Lower lobe of right lung (tissue), 2 donors: ENCODE results near the gene ARL6. TPM values are rescaled to one million over a fixed set of nuclear protein-coding genes. Genes with fewer than 3 reads are reported as not detected.

Experiments
- ATAC-seq, 2 donors: fragments of 200-7000 bp; cut with Tn5 transposase; one replicate each; pipeline ENCODE4 v1.9.1; 2020 to 2022; ENCODE audit warnings: mild to moderate bottlenecking in 2 of 2, moderate library complexity in 2 of 2
- DNase-seq: peaks from one replicate; pipeline ENCODE4 v3.0.0-alpha.2; 2020
- H3K27ac ChIP-seq: fragments of 200-600 bp; one replicate; pipeline ENCODE4 v1.8.0; 2022
- H3K27me3 ChIP-seq: fragments of 200-600 bp; one replicate; pipeline ENCODE4 v1.8.0; 2022; ENCODE audit warnings: low read depth
- H3K36me3 ChIP-seq: fragments of 200-600 bp; one replicate; pipeline ENCODE4 v1.8.0; 2022; ENCODE audit warnings: mild to moderate bottlenecking
- H3K4me1 ChIP-seq: fragments of 200-600 bp; one replicate; pipeline ENCODE4 v1.8.0; 2022
- H3K4me3 ChIP-seq: fragments of 200-600 bp; one replicate; pipeline ENCODE4 v1.8.0; 2022; ENCODE audit warnings: mild to moderate bottlenecking
- H3K9me3 ChIP-seq: fragments of 200-600 bp; one replicate; pipeline ENCODE4 v1.8.0; 2022
- intact Hi-C: fragments of 100-400 bp; cut with DNase I; formaldehyde crosslinking; loops from one replicate; pipeline ENCODE4 v1.11.0; 2022
- total RNA-seq: library from RNA; stranded (reverse); fragmentation: NEBNext Ultra II Directional; extraction: Animal tissue kit (Norgen Biotek cat#: 25700); gene quantifications from one replicate; pipeline ENCODE4 v1.2.1, GENCODE V29; 2021
- TF ChIP-seq, protein P1 (sequence below): fragments of 200-600 bp; IDR thresholded peaks from one replicate; pipeline ENCODE4 v1.8.0; 2022; ENCODE audit warnings: antibody characterized with exemption, mild to moderate bottlenecking
- donor health status: DM: no; HTN: yes; CAD: no; lungs with severe emphysema.

ARL6 gene
- total RNA-seq, 1 donor from 2014 or later = 14.0 TPM

DNA sequence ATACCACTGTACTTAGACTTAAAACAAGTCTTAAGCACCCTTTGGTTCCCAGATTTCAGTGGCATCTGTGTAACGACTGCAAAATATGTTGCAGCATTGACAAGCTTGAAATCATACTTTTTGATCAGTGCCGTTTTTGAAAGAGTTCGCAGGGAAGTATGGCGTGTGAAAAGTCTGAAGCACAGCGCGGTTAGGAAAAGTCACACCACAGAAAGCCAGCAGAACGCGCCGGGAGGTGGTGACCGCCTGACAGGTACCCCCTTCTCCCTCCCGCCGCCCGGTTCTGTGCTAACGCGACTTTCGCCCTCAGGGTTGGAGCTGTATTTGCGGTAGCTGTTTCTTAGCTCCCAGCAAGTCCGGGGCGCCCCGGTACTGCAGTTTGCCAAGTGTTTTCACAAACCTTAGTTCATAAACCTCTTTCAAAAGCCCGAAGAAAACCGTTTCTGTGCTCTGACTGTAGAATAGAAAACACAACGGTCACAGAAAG is 56.8 kb downstream of the ARL6 start:
- H3K36me3 ChIP-seq = no peaks in the 10 kb centered on the region
- TF ChIP-seq, protein P1, sequence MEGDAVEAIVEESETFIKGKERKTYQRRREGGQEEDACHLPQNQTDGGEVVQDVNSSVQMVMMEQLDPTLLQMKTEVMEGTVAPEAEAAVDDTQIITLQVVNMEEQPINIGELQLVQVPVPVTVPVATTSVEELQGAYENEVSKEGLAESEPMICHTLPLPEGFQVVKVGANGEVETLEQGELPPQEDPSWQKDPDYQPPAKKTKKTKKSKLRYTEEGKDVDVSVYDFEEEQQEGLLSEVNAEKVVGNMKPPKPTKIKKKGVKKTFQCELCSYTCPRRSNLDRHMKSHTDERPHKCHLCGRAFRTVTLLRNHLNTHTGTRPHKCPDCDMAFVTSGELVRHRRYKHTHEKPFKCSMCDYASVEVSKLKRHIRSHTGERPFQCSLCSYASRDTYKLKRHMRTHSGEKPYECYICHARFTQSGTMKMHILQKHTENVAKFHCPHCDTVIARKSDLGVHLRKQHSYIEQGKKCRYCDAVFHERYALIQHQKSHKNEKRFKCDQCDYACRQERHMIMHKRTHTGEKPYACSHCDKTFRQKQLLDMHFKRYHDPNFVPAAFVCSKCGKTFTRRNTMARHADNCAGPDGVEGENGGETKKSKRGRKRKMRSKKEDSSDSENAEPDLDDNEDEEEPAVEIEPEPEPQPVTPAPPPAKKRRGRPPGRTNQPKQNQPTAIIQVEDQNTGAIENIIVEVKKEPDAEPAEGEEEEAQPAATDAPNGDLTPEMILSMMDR = no peak
- no peaks in the 10 kb centered on the region for H3K27me3 ChIP-seq
- peak; percentile 75 for DNase-seq
- ATAC-seq = peak; percentile 47 to 54
- H3K4me1 ChIP-seq = peaks cover 31% of the 10 kb centered on the region
- intact Hi-C loops = no loop called here
- H3K27ac ChIP-seq = peak overlapping the region; percentile 92
- peak overlapping the region; percentile 92 for H3K4me3 ChIP-seq
- no peaks in the 10 kb centered on the region for H3K9me3 ChIP-seq

DNA sequence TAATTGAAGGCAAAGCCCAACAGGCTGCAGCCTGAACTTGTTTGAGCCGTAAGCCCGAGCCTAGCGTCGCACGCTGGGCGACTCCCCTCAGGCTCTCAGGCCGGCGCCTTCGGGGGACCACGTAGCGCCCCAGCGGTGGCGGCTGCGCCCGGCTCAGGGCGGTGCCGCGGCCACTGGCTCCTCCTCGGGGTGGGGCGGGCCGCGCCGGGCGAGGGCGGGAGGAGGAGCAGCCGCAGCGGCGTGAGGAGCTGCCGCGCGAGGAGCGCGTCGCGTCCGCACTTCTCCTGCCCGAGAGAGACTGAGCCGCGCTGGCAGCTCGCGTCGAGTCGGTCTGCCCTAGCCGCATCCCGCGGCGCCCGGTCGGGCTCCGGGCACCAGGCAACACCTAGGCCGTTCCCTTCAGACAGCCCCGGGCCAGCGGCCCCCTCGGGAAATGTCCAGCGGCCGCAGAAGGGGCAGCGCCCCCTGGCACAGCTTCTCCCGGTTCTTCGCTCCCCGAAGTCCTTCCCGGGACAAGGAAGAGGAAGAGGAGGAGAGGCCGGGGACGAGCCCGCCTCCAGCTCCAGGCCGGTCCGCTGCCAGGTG is 57.3 kb downstream of the ARL6 start, which contains the start of gene CRYBG3:
TSS of gene CRYBG3 (plus strand) at position 238 of the 585 bp plus-strand sequence. CDS start at position 434, 196 bp downstream.
- ATAC-seq = peak; percentile 99
- peak within 1 kb of the TSS; percentile 92 for H3K27ac ChIP-seq
- H3K27me3 ChIP-seq = no peaks in the 10 kb centered on the region
- H3K4me1 ChIP-seq = peaks cover 31% of the 10 kb centered on the region
- TF ChIP-seq, protein P1 = peak; percentile 17
- intact Hi-C loops = no loop called here
- peak; percentile 89 for DNase-seq
- H3K36me3 ChIP-seq = no peaks in the 10 kb centered on the region
- H3K4me3 ChIP-seq = peak within 1 kb of the TSS; percentile 92
- no peaks in the 10 kb centered on the region for H3K9me3 ChIP-seq

DNA sequence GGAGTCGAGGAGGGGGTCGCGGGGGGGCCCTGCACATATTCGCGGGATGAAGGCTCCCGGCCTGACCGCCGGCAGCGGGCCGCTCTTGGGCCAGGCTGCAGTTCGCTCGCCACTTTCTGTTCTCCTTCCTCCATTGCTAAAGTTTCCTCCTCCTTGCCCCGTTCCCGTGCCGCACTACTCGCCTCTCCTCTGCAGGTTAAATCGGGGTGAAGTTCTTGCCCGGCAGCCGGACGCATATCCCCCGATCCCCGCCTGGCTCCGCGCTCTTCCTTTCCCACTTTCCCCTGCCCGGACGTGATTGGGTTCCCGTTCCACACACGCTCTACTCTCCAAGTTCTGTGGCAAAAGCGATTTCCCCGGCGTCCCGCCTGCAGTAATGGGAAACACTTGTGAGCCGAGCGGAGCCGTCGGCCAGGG is 57.8 kb downstream of the ARL6 start:
- DNase-seq (peak; percentile 63), ATAC-seq (peak; percentile 67 to 78)
- TF ChIP-seq, protein P1 = no peak
- Histone ChIP-seq H3K36me3 (no peaks in the 10 kb centered on the region), H3K4me1 (peaks cover 31% of the 10 kb centered on the region), H3K4me3 (peak overlapping the region; percentile 92), H3K27ac (peak overlapping the region; percentile 92), H3K27me3 (no peaks in the 10 kb centered on the region), H3K9me3 (no peaks in the 10 kb centered on the region)
- intact Hi-C loops = no loop called here

DNA sequence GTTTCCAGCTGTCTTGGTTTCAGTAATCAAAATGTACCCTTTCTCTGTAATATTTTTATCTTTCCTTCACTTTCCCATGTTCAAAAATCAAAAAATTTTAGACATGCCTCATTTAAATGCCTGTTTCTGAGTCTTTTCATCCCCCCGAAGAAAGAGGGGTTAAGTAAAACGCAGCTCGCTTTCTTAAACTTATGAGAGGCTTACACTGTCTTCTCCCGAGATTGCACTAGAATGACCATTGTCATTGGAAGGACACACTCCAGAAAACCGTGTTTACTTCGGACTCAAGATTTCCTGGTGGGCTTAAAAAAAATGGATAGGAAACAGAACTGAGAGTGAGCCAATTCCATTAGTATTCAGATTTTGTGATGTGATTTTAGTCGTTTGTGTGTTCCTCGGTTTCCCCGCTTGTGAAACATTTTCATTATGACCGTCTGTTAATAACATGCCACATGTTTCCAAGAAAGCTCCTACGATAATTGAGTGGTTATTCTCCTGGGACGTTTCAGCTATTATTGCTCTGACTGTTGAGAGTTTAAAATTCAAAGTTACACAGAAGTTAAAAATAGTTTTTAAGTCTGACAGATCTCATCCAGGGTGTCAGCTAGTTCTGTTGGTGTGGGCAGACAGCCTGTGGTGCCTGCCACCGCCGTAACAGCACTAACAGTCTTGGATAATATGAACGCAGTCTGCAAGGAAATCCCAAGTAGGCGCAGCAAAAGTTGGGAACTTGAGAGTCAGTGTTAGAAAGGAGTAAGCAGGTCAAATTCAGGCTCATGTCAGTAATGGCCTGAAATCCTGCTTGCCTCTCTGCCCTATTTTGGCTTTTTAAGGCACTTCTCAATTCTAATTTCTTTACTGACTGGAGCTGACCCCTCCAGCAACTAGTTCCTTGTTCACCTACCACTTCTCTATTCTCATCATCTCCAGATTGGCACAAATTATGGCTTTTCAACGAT is 58.8 kb downstream of the ARL6 start:
- Histone ChIP-seq H3K4me1 (peaks cover 31% of the 10 kb centered on the region), H3K4me3 (peak overlapping the region; percentile 92), H3K9me3 (no peaks in the 10 kb centered on the region), H3K27me3 (no peaks in the 10 kb centered on the region), H3K36me3 (no peaks in the 10 kb centered on the region), H3K27ac (peak overlapping the region; percentile 92)
- DNase-seq (no peak), ATAC-seq (no peak)
- TF ChIP-seq, protein P1 = no peak
- intact Hi-C loops = no loop called here

DNA sequence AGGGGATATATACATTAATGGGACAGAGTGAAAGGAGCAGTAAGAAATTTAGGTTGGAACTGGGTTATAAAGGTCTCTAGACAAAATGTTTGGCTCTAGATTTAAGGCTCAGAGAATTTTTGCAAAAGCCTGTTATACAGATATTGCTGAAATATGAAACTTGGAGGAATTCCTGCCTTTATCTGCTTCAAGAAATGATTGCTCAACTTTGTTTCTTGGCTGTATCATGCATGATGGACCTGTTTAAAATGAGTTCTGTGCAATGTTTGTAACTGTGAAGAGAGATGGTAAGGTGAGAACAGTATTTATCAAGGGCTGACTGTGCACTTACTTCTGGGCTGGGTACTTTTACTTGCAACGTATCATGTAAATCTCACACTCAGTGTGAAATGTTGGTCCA is 60.5 kb downstream of the ARL6 start:
- Histone ChIP-seq H3K27ac (no peak overlapping the region), H3K9me3 (no peaks in the 10 kb centered on the region), H3K4me3 (no peak overlapping the region), H3K36me3 (no peaks in the 10 kb centered on the region), H3K4me1 (peaks cover 31% of the 10 kb centered on the region), H3K27me3 (no peaks in the 10 kb centered on the region)
- no peak for ATAC-seq
- no peak for DNase-seq
- TF ChIP-seq, protein P1 = no peak
- intact Hi-C loops = no loop called here
